B cell (primary cell): ENCODE data around the gene MBD3.

ENCODE experiments used
- CTCF ChIP-seq: fragments of 200-600 bp; IDR thresholded peaks from one replicate; pipeline ENCODE4 v1.8.0; 2022; ENCODE audit warnings: antibody characterized with exemption, mild to moderate bottlenecking
- EZH2 ChIP-seq: IDR thresholded peaks from 2 replicates; pipeline ENCODE4 v1.6.1; 2012; ENCODE audit warnings: borderline replicate concordance, low read depth, mild to moderate bottlenecking, moderate library complexity, low read length; ENCODE audit not compliant: insufficient read depth, poor library complexity, severe bottlenecking

- TF ChIP-seq CTCF = no peak
- TF ChIP-seq EZH2 = no peak
Observed at GRCh38 chr19:1609680-1610474, 17.2 kb upstream of the MBD3 start.
